Mucosa of stomach (tissue), 1 donor: ENCODE measurements around the gene ARSB.

ENCODE experiments used
- H3K27me3 ChIP-seq: one replicate; pipeline ENCODE4 v1.7.0; 2013; ENCODE audit warnings: mild to moderate bottlenecking, low read length; ENCODE audit not compliant: control insufficient read depth, insufficient read depth
- H3K36me3 ChIP-seq: one replicate; pipeline ENCODE4 v1.7.0; 2013; ENCODE audit warnings: low read length; ENCODE audit not compliant: control insufficient read depth, insufficient read depth
- H3K4me1 ChIP-seq: one replicate; pipeline ENCODE4 v1.7.0; 2013; ENCODE audit warnings: mild to moderate bottlenecking, low read length; ENCODE audit not compliant: control insufficient read depth, insufficient read depth
- H3K4me3 ChIP-seq: one replicate; pipeline ENCODE4 v1.7.0; 2013; ENCODE audit warnings: low read length
- H3K9ac ChIP-seq: one replicate; pipeline ENCODE4 v1.7.0; 2013; ENCODE audit warnings: mild to moderate bottlenecking, low read length, moderate library complexity
- H3K9me3 ChIP-seq: one replicate; pipeline ENCODE4 v1.7.0; 2013; ENCODE audit warnings: mild to moderate bottlenecking, low read length, moderate library complexity; ENCODE audit not compliant: control insufficient read depth
- donor health status: Pancreatic carcinoma.

The ARSB gene

DNA sequence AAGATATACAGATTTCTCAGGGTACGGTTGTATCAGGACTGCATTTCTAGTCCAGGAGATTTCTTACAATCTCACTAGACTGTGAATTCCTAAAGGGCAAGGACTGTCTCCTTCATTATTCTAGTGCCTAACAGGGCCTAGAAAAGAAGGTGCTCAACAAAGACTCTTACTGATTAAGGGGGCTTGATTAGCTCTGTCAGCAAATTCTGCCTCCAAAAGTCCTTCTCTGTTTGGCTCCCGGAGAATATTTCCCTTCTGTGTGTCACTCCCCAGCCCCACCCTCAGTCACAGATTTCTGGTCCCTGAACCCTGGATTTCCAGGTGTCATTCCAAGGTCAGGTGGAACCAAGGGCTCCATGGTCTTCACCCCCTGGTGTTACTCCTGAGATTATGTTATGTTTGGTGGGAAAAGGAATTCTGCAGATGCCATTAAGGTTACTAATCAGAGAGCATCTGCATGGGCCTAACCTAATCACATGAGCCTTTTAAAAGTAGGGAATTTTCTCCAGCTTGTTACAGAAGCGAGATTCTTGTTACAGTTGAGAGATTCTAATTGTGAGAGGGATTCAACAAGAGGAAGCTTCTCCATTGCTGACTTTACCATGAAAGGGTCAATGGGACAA lies 168.9 kb downstream of the ARSB start:
- Histone ChIP-seq H3K36me3 (no peaks in the 10 kb centered on the region), H3K4me3 (no peak overlapping the region), H3K9me3 (no peaks in the 10 kb centered on the region), H3K27me3 (no peaks in the 10 kb centered on the region), H3K9ac (no peak overlapping the region), H3K4me1 (no peaks in the 10 kb centered on the region)

DNA sequence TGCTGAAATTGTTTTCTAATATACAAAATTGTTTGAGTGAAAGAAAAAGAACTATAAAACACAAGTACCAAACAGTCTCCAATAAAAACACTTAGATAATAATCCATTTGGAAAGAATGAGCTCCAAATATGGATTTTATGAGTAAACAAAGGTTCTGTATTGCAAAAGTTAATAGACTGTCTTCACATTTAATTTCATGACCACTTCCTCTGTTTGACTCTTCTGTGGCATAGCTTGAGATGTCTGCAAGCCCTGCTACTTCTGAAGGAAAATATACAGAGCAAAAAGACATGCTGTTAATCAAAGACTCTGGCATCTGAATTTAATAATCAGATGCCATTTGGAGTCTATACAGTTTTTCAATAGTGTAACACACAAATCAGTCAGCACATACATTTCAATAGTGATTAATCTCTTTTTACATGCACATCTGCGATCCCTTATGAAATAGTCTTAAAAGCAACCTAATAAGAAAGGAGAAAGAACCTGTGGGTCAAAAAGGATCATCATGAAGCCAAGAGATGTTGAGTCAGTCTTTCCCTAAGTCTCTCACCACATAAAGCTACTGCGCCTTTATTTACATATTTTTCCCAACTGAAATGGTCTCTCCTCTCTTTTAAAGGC lies 171.1 kb downstream of the ARSB start:
- Histone ChIP-seq H3K4me3 (no peak overlapping the region), H3K9me3 (no peaks in the 10 kb centered on the region), H3K9ac (no peak overlapping the region)

GRCh38 chr5:78813286-78813685 lies 171.8 kb downstream of the ARSB start:
- no peak overlapping the region for H3K9ac ChIP-seq
- no peaks in the 10 kb centered on the region for H3K36me3 ChIP-seq
- no peaks in the 10 kb centered on the region for H3K27me3 ChIP-seq
- H3K9me3 ChIP-seq, result no peaks in the 10 kb centered on the region
- H3K4me1 ChIP-seq, result no peaks in the 10 kb centered on the region
- H3K4me3 ChIP-seq, result no peak overlapping the region

More for the DNA sequence above, 171.1 kb downstream of the ARSB start:
- Histone ChIP-seq H3K36me3 (no peaks in the 10 kb centered on the region), H3K27me3 (no peaks in the 10 kb centered on the region), H3K4me1 (no peaks in the 10 kb centered on the region)

DNA sequence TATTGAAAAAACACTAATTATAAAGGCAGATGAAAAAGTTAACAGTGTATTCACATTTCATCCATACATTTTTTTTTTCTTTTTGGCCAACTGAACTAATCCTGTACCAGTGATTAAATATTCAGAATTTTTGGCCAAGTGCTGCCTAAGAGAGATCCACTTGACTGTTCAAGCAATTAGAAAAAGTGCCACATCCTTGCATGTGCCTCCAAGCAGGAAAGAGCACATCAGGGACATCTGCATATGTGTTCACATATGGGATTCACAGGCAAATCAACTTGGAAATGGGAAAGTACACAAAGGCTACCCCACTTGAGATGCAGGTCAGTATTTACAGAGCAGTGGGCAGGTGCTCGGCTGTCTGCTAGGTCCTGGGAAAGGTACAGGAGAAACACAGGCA lies 173.2 kb downstream of the ARSB start:
- no peak overlapping the region for H3K9ac ChIP-seq
- no peaks in the 10 kb centered on the region for H3K9me3 ChIP-seq
- H3K36me3 ChIP-seq, result no peaks in the 10 kb centered on the region
- no peaks in the 10 kb centered on the region for H3K4me1 ChIP-seq
- H3K4me3 ChIP-seq, result no peak overlapping the region
- H3K27me3 ChIP-seq, result no peaks in the 10 kb centered on the region

GRCh38 chr5:78811121-78811817 lies 173.8 kb downstream of the ARSB start:
- Histone ChIP-seq H3K4me3 (no peak overlapping the region), H3K36me3 (no peaks in the 10 kb centered on the region), H3K9ac (no peak overlapping the region), H3K4me1 (no peaks in the 10 kb centered on the region), H3K27me3 (no peaks in the 10 kb centered on the region), H3K9me3 (no peaks in the 10 kb centered on the region)

DNA sequence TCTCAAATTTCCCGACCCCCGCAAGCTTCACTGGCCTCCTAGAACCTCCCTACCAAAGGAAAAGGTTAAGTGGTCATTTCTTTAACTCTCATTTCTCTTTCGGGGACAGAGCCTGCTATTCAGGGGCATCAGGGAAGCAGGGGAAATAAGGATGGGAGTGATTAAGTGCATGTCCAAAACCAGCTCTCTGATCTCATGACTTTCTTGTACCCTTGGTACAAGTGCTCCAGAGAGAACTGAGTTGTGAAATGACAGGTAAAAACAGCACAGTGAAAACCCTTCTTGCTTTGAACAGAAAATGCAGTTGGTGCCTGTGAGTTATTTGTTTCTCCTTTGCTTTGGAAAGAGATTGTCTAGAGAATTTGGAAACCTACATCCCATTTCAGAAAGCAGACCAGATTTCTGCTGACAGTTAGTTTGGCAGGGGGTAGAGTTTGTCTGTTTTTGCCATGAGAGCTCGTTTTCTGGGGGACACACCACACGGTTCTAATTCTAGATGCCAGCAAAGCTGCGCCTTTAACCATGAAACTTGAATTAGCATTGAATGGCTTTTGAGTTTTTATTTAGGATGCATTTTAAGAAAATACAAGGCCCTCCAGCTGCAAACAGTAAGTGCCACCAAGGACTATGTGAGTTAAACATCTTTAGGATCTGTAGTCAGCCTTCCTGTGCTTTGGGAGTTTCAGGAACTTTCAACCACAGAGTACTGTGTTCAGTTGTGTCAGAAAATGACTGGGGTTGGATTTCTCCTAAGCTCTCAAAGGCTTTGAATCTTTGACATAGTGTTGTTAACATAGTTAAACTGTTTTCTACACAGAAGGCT lies 174.8 kb downstream of the ARSB start:
- Histone ChIP-seq H3K27me3 (no peaks in the 10 kb centered on the region), H3K9ac (no peak overlapping the region), H3K9me3 (no peaks in the 10 kb centered on the region), H3K36me3 (no peaks in the 10 kb centered on the region), H3K4me1 (no peaks in the 10 kb centered on the region), H3K4me3 (no peak overlapping the region)

GRCh38 chr5:78809444-78809843 lies 175.7 kb downstream of the ARSB start:
- H3K36me3 ChIP-seq, result no peaks in the 10 kb centered on the region
- no peak overlapping the region for H3K9ac ChIP-seq
- H3K4me1 ChIP-seq, result no peaks in the 10 kb centered on the region
- no peaks in the 10 kb centered on the region for H3K27me3 ChIP-seq
- H3K4me3 ChIP-seq, result no peak overlapping the region
- no peaks in the 10 kb centered on the region for H3K9me3 ChIP-seq

DNA sequence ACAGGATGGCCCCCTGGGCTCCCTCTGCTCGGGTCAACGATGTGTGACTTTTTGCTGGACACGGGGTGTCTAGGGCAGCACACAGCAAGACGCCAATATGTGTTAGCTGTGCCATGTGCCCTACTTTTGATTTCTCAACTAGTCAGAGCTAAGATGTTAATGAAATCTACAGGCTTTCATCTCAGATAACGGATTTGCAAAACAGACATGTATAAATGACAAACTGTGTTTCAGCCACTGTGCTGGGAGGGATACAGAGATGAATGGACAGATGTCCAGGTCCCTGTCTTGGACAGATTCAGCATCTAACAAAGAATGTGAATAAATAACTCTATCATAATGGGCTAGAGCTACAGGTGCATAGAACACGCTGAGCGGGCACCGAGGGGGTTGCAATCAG lies 176.3 kb downstream of the ARSB start:
- no peaks in the 10 kb centered on the region for H3K9me3 ChIP-seq
- no peaks in the 10 kb centered on the region for H3K27me3 ChIP-seq
- no peaks in the 10 kb centered on the region for H3K4me1 ChIP-seq
- H3K9ac ChIP-seq, result no peak overlapping the region
- no peaks in the 10 kb centered on the region for H3K36me3 ChIP-seq
- no peak overlapping the region for H3K4me3 ChIP-seq

DNA sequence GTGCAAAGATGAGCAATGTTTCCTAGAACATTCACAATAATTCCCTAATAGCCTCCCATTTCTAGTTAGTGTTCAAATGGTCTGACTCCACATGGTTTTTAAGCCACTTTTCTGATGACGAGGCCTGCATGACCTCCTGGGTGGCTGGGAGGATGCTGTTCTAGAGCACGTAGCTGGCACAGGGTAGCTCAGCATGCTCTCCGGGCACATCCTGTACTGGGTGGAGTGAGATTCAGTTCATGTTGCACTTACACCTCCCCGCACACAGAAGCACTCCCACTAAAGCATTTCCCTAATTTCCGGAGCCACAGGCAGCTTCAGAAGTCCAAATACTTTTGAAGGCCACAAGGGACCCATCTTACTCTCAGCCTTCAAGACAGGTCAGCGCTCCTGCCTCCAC lies 176.7 kb downstream of the ARSB start:
- Histone ChIP-seq H3K9me3 (no peaks in the 10 kb centered on the region), H3K36me3 (no peaks in the 10 kb centered on the region), H3K9ac (no peak overlapping the region), H3K4me1 (no peaks in the 10 kb centered on the region), H3K27me3 (no peaks in the 10 kb centered on the region), H3K4me3 (no peak overlapping the region)

DNA sequence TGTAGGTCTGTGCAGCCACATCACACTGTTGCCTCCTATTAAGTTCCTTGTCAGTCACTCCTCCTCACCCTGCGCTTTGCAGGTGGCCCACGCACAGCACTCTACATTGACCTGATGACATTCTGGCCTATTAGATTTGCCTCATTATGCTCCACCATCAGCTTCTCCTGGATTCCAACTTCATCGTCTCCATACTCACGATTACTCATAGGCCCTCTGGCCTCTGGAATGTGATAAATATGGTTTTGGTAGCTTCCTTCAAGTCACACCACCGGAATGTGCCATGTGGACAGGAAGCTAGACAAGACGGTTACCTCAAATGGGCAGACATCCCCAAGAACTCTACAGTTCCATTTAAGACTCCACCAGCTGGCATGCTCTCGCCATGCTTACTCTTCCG lies 178.6 kb downstream of the ARSB start:
- Histone ChIP-seq H3K4me3 (no peak overlapping the region), H3K36me3 (no peaks in the 10 kb centered on the region), H3K9ac (no peak overlapping the region), H3K9me3 (no peaks in the 10 kb centered on the region), H3K4me1 (no peaks in the 10 kb centered on the region), H3K27me3 (no peaks in the 10 kb centered on the region)

DNA sequence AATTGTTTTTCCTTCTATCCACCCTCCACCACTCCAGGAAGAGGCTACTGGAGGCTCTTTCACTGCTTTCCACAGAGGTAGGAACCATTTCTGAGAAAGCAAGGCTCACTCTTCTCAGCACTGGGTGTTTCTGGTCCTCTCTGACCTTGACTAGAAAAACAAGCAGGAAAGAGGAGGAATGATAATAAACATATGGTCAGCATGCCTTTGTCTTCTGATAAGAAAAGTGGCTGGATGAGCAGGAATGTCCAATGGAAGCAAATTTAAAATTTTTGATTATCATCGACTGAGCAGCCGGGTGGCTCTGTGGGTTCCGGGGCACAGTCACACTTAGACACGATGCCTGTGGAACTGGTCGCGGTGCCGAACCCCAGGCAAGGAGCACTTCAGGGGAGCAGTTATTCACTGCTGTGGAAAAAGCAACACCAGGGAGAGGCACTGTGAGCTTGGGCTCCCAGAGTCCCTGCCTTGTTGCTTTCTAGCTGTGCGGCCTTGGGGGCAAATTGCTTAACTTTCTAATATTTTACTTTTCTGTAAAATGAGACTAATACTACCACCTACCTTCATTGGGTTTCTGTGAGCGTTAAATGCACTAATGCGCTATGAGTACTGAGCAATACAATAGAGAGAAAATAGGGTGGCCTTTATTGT lies 179.5 kb downstream of the ARSB start:
- no peaks in the 10 kb centered on the region for H3K36me3 ChIP-seq
- no peak overlapping the region for H3K4me3 ChIP-seq
- no peaks in the 10 kb centered on the region for H3K9me3 ChIP-seq
- no peaks in the 10 kb centered on the region for H3K4me1 ChIP-seq
- H3K27me3 ChIP-seq, result no peaks in the 10 kb centered on the region
- H3K9ac ChIP-seq, result no peak overlapping the region
